ENCODE results near the gene ELMO3.

Gene ELMO3

DNA sequence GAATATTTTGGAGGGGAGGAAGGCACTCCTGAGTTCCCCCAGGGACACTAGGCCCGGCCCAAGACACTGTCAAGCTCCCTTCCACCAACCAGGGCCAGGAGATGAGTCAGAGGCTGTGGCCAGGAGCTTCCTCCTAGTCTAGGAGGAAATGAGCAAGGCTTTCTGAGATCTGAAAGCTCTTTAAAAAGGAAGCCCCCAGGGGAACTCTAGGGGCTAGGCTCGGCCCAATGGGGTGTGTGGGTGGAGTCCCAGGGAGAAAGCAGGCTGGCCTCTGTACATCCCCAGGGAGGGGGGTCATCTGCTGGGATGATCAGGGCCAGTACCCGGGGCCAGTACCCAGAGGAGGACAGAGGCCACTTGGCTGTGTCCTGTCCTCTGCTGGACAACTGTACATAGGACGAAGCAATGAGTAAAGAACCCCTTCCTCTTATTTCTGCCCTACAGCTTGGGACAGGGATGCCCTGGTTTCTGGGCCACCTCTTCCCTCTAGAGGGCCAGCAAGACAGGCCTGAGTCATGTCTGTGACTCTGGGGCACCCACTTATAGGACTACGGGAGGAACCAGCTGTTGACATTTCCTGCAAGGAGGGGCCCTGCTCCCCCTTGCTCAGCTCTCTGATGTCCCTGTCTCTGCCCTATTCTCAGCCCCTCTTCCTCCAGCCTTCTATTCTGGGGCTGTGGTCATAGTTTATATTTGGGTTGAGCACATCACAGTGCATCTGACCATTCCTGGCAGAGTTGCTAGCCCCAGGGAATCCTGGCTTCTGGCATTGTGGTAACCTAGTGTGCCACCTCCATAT is 45.7 kb downstream of the ELMO3 start:
- DNase-seq, result peak; percentile 22 to 41

- DNase-seq, result no peak
These were observed 46.3 kb downstream of the ELMO3 start for GRCh38 chr16:67245186-67245585.

GRCh38 chr16:67245674-67246080 is 46.7 kb downstream of the ELMO3 start:
- no peak for DNase-seq

GRCh38 chr16:67246081-67246755 is 47.3 kb downstream of the ELMO3 start:
- peak in 1 of 2 donors; percentile 45 for DNase-seq

GRCh38 chr16:67246756-67247191 is 47.8 kb downstream of the ELMO3 start:
- DNase-seq, result no peak

GRCh38 chr16:67247192-67248072 is 48.5 kb downstream of the ELMO3 start, which contains the start of gene FHOD1:
FHOD1 (minus strand) TSS chr16:67247481; CDS start chr16:67247410, 71 bp downstream.
- DNase-seq, result peak; percentile 82 to 87

DNA sequence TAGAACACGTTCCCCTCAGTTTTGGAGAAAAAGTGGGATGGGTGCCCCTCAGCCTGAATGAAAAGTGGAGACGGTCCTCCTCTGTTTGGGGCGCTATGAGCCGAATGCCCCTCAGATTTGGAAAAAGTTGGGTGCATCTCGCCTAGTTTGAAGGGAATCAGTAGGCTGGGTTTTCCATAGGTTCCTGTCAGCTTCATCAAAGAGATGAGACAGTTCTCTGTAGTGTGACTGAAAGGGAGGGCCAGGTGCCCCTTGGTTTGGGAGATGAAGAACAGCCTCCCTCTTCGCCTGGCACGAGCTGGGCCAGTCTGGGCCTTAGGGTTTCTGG is 49.1 kb downstream of the ELMO3 start:
- no peak for DNase-seq

- DNase-seq, result no peak
These were observed 49.7 kb downstream of the ELMO3 start, which contains the start of gene SLC9A5 for GRCh38 chr16:67248401-67249177. SLC9A5 (plus strand) TSS chr16:67248979; CDS start chr16:67249015, 36 bp downstream.

- DNase-seq, result no peak
These were observed 50.5 kb downstream of the ELMO3 start for GRCh38 chr16:67249178-67250044.

DNA sequence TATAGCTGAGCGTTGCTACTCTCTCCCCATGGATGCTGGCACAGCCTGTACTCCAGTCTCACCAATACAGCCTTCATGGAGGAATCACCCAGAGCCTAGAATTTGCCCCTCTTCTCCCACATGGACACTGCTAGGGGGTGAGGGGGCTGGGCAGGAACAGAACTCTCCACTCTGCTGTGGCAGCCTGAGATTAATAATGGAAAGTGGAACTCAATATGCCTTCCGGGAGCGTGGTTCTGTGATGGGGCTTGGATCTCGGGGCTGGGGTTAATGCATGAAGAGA is 51.1 kb downstream of the ELMO3 start:
- no peak for DNase-seq

DNA sequence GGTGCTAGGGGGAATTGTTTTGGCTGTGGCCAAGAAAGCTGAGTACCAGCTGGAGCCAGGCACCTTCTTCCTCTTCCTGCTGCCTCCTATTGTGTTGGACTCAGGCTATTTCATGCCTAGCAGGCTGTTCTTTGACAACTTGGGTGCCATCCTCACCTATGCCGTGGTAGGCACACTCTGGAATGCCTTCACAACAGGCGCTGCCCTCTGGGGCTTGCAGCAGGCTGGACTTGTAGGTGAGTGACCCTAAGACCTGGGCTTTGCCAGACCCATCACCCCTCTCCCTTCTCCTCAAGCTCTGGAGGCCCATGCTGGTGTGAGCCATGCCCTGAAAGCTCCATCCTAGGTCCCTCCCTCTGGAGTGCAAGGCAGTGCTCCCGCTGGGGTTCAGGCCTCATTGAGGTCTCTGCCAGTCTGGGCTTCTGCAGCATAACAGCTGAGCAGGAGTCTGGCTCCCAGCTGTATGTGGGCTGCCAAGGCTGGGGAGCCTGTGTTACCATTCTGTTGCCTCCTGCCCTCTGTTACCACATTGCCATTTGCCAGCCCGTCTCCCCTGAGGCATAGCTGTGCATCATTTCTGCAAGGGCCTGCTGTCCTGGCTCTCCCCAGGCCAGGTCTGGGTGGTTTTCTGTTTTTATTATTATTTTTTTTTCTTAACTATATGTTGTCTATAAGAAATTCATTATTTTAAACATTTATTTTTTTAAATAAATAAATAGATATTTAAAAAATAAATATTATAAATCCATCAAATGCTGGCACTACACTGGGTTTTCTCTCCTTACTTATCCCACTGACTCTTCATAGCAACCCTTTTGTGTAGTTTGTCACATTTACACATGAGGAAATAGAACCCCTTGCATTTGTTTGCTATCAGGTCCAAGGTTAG is 53.9 kb downstream of the ELMO3 start:
- DNase-seq, result no peak

Data from hippocampal formation (tissue), 2 donors.